Activated effector memory CD4-positive, alpha-beta T cell treated with Interleukin-2 at 50 U/mL for 16 hours (primary cell): ENCODE data around the gene LIN37.
A peak's percentile ranks its signal among the peaks of the same experiment; 100 is the strongest.

Experiments used
- DNase-seq: peaks from one replicate; pipeline ENCODE4 v3.0.0-alpha.2; 2020

LIN37 gene

DNA sequence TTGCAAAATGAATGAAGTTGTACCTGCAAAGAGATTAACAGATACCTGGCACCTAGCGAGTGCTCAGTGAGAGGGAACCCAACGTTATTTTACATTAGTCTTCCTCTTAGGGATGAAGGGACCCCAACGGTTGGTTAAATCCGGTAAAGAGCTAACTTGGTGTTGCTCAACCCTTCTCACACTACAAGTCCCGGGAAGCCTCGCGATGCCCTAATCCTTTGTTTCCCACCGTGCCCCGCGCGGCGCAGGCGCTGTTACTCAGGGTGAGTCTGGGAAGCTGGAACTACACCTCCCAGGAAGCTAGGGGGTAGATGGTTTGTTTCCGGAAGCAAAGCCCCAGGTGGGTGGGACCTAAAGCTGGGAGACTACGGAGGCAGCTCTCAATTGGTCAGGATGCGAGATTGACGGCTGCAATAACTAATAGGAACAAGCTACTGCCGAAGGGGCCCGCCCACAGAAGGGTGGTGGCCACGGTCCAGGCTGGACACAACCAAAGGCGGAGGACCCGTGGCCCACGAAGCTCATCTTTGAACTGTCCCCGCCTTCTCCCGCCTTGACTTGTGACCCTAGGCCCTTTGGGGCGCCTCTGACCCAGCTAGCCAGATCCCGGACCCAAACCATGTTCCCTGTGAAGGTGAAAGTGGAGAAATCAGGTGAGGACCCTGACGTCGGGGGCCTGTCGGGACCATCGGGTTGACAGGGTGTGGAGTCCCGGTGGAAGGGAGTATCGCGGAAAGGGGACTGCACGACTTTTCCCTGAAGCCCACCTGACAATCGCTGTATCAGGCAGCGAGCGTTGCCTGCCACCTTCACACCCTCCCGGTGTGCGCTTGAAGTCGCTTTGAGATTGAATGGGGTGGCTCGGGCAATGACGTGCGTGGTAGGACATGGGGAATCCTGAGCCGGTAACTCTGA, at the start of gene LIN37:
TSS of gene LIN37 (plus strand) at position 471 of the 915 bp plus-strand sequence. CDS start at position 620, 149 bp downstream.
- peak; percentile 98 for DNase-seq

DNA sequence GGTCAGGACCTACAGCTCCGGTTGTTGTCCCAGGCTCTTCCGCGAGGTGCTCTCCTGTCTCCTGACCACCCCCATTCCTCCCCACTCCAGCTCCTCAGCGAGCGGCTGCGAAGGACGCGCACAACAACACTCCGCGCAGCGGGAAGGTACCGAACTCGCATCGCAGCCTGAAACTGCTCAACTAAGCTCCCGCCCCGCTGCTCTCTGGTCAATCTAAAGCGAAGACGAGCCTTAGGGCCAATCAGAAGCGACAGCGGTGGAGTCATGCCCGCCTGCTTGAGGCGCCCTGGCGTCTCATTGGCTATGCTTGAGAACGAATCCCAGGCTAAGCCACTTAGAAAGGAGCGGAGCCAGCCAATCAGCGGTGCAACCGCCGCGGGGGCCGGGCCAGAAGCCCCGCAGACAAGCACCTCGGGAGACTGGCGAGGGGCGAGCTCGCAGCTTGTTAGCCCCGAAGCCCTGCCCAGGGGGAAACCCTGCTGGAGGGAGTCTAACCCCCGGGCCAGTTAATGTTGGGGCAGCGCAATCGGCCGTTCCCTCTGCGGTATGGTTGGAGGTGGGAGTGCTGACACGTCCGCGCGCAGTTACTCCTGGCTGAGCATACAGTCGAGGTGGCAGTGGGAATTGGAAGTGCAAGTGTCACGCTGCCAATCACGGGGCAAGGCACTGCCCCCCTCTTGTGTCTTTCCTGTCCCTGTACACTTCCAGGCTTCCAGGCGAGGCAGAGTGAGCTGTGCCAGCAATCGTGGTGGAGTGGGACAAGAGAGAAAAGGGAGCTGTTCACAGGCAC, 46.0 kb upstream of the LIN37 start:
- peak; percentile 88 for DNase-seq

DNA sequence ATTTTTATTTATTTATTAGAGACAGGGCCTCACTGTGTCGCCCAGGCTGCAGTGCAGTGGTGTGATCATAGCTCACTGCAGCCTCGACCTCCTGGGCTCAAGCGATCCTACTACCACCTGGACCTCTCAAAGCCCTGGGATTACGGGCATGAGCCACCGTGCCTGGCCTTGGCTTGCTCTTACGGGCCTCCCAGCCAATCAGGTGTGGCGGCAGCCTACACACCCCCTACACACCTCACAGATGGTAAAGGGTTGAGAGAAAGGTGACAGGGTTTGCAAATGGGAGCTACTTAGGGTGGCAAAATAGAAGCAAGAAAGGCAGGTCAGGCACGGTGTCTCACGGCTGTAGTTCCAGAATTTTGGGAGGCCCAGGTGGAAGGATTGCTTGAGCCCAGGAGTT, 45.0 kb upstream of the LIN37 start:
- DNase-seq: no peak

DNA sequence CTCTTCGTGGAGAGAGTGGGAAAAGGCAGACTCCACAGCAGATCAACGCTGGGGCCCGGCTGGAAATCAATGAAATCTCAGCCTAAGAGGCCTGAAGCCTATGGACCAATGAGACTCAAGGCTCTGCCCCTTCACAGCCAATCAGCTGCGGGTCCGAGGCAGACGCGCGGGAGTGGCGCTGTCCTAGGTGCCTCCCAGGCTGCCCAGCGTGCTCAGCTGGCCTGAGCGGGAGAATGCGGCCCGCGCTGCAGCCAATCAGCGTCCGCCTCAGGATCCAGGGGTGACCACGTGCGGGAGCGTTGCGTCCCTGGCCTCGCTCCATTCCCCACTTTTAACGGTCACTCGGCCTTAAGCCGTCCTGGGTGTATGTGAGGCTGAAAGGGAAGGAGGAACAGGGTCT, 44.2 kb upstream of the LIN37 start, which contains the start of gene ZBTB32:
TSS of gene ZBTB32 (plus strand) at position 341 of the 400 bp plus-strand sequence. CDS start 10,069 bp downstream, outside the sequence.
- DNase-seq: no peak

DNA sequence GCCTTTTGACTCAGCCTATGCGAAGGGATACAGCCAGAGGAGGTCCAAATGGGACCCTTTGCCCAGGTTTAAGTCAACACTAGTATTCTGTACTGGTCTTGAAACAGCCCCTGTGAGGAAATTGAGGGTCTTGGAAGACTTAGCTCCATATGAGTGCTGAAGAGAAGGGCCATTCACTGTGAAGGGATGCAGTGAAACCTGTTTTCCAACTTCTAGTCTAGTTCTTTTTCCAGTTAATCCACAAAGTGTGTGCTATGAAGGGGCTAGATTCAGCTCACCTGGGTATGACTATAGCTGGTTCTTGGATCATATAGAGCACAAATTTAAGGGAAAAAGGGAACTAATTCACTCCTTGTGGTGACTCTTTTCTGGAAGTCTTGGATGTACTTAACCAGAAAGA, 40.0 kb upstream of the LIN37 start:
- no peak for DNase-seq

- DNase-seq: no peak
Observed at GRCh38 chr19:35710784-35711723, 37.3 kb upstream of the LIN37 start.

- no peak for DNase-seq
Observed at GRCh38 chr19:35712567-35713505, 35.5 kb upstream of the LIN37 start.

DNA sequence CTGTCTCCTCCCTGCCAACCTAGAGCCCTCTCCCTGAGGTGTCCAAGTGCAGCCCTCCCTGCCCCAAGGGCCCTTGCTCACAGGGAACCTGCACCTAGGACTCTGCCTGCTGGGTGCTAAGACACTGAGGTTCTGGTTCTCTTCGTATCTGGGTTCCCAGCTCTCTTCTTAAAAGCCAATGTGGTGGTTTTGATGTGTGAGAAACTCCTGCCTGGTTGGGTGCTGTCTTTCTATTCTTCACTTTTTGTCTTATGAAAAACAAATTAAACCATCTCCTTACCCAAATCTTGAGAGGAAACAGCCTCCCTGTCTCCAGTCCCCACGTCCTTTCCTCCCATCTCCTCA, 34.9 kb upstream of the LIN37 start:
- no peak for DNase-seq

GRCh38 chr19:35713904-35714495, 34.4 kb upstream of the LIN37 start:
- DNase-seq: no peak

GRCh38 chr19:35714601-35715354, 33.6 kb upstream of the LIN37 start:
- no peak for DNase-seq

- DNase-seq: no peak
Observed at GRCh38 chr19:35715355-35715809, 33.0 kb upstream of the LIN37 start.

- no peak for DNase-seq
Observed at GRCh38 chr19:35715981-35716800, 32.2 kb upstream of the LIN37 start.

DNA sequence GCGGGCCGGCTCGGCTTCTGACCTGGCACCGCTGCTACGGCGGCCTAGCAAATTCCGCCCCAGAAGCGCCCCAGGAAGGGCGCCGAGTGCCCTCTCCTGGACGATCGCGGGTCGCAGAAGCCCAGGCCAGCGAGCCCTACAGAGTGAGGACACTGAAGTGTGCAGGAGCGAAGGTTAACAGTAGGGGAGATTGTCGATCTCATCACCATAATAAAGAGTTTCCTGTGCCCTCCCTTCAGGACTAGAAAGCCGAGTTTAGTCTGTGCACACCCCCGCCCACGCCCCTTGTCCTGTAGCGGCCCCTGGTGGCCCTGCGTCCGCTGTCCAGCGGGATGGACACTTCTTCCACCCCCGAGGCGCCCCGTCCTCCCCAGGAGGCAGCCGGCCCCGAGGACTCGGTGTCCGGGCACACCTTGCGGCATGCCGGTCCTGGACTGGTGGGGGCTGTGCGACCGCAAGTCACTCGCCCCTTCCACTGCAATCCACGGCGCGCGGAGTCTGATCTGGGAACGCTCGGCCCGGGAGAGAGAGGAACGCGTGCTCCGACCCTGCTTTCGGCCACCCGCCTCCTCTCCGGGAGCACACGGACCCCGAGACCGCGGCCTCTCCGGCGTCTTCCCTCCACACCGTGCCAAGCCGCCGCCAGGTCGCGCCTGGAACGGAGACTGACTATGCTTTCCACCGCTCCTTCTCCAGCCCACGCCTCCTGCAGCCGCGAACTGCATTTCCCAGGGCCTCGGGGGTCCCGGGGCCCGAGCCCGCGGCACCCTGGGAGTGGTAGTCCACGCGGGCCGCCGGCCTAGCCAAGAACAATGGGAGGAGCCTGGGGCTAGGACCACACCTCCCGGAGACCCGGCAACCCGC, 31.3 kb upstream of the LIN37 start:
- DNase-seq: peak; percentile 96

DNA sequence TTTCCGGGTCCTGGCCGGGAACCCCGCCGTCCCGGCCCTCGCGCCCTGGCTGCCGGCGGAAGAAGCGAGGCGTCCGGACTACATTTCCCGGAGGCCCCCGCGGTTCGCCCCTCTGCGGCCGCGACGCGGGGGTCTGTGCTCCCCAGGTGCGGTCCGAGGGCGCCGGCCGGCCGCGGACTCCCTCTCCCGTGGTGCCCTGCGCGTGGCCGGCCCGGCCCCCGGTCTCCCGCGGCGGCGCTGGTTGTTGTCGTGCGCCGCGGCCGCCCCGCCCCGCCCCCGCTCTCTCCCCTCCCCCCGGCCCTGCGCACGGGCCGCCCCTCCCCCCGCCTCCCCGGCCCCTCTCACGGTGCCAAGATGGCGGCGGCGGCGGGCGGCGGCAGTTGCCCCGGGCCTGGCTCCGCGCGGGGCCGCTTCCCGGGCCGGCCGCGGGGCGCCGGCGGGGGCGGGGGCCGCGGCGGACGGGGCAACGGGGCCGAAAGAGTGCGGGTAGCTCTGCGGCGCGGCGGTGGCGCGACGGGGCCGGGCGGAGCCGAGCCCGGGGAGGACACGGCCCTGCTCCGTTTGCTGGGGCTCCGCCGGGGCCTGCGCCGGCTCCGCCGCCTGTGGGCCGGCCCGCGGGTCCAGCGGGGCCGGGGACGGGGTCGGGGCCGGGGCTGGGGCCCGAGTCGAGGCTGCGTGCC, 30.6 kb upstream of the LIN37 start, which contains the start of gene KMT2B:
TSS of gene KMT2B (plus strand) at position 339 of the 680 bp plus-strand sequence. CDS start at position 355, 16 bp downstream.
- no peak for DNase-seq

DNA sequence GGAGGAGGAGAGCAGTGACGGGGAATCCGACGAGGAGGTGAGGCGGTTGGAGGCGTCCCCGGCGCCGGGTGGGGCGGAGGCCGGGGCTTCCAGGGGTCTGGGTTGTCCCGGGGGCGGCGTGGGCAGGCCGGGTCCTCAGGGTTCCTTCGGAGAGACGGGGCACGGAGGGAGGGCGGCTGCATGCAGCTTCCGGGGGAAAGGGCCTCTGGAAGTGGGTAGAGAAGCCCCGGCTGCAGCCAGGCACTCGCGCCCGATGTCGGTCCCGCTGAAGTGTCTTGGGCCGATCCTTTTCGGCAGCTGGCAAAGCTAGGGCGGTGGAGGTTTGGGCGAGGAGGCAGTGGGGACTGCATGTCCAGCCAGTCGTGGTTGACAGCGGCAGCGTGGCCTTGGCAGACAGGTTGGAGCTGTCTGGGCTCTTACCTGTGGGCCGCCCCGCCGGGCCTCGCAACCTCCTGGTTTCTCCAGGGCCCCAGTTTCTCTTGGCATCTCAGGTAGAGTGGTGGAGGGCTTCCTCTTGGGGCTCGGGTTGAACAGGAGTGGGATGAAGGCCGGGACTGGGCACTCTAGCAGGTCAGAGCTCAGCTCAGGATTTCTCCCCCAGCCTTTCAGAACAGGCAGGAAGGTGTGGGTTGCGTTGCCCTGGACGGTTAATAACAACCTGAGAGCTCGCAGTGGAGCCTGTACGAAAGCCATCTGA, 29.9 kb upstream of the LIN37 start:
- peak; percentile 35 for DNase-seq

GRCh38 chr19:35719402-35720162, 28.8 kb upstream of the LIN37 start:
- DNase-seq: no peak
